ENCODE measurements around the gene COPS8. TPM values are rescaled to one million over a fixed set of nuclear protein-coding genes. Genes with fewer than 3 reads are reported as not detected.

COPS8 gene
- total RNA-seq, 2 donors from 2014 or later: 27.4 to 27.8 TPM

DNA sequence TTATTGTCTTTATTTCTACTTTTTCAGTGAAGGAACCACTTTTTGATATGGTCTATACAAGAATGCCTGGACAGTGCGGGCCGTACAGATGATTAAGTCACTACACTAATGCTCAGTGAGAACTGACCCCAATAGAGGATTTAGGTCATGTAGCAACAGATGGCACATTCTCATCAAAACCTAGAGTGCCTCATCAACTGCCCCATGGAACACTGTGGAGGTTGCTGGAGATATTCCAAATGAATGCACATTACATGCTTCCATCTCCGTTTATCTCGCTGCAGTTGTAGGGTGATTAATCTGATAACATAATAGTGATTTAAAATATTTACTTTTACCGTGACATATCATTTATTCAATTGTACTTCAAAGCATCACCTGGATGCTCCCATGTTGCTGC lies 41.8 kb upstream of the COPS8 start:
- no peak for DNase-seq
- Histone ChIP-seq H3K4me3 (no peak overlapping the region), H3K9me3 (no peaks in the 10 kb centered on the region), H3K27me3 (no peaks in the 10 kb centered on the region), H3K4me1 (no peaks in the 10 kb centered on the region), H3K36me3 (replicated peaks in 1 of 2; ENCODE audit: insufficient read depth in 1 of 2, low read depth in 2 of 2) (no peaks in the 10 kb centered on the region), H3K27ac (no peak overlapping the region)
- ATAC-seq: no peak
- 47 to 49% methylated on average over 5 of the region's 5 CpGs for WGBS, 2 donors
- TF ChIP-seq CTCF (IDR thresholded peaks at IDR 0.05) (no peak), POLR2A (IDR thresholded peaks at IDR 0.05) (no peak)
- intact Hi-C loops (cut with DNase I): no loop called here

DNA sequence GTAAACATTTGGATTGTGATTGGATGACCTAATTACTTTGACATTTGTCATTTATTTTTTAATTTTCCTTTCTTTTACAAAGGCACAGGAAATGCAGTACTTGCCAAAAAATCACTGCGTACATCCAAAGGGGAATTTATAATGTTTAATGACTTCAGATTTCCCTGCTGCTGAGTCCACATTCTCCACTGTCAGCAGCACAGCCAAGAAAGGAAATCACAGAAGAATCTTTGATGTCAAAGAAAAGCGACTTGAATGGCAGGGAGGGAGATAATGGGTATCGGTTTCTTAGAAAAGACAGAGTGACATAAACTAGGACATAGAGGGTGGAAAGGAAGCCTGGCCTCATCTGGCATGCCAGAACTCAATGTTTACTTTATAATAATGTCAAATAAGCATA lies 41.4 kb upstream of the COPS8 start:
- no peak for TF ChIP-seq CTCF (IDR thresholded peaks at IDR 0.05)
- TF ChIP-seq POLR2A (IDR thresholded peaks at IDR 0.05): no peak
- no peak for DNase-seq
- Histone ChIP-seq H3K4me3 (no peak overlapping the region), H3K36me3 (replicated peaks in 1 of 2; ENCODE audit: insufficient read depth in 1 of 2, low read depth in 2 of 2) (no peaks in the 10 kb centered on the region), H3K27me3 (no peaks in the 10 kb centered on the region), H3K9me3 (no peaks in the 10 kb centered on the region), H3K4me1 (no peaks in the 10 kb centered on the region), H3K27ac (no peak overlapping the region)
- WGBS, 2 donors: 34 to 37% methylated on average over 3 of the region's 3 CpGs
- ATAC-seq: no peak
- intact Hi-C loops (cut with DNase I): no loop called here

GRCh38 chr2:237045449-237045848 lies 40.2 kb upstream of the COPS8 start:
- TF ChIP-seq CTCF (IDR thresholded peaks at IDR 0.05) (no peak), POLR2A (IDR thresholded peaks at IDR 0.05) (no peak)
- DNase-seq (no peak), ATAC-seq (no peak)
- H3K4me3 ChIP-seq: no peak overlapping the region
- H3K4me1 ChIP-seq: no peaks in the 10 kb centered on the region
- no peak overlapping the region for H3K27ac ChIP-seq
- H3K9me3 ChIP-seq: no peaks in the 10 kb centered on the region
- 79% methylated on average over 4 of the region's 4 CpGs for WGBS, 2 donors
- H3K36me3 ChIP-seq (replicated peaks in 1 of 2; ENCODE audit: insufficient read depth in 1 of 2, low read depth in 2 of 2): no peaks in the 10 kb centered on the region
- intact Hi-C loops (cut with DNase I): no loop called here
- H3K27me3 ChIP-seq: no peaks in the 10 kb centered on the region

DNA sequence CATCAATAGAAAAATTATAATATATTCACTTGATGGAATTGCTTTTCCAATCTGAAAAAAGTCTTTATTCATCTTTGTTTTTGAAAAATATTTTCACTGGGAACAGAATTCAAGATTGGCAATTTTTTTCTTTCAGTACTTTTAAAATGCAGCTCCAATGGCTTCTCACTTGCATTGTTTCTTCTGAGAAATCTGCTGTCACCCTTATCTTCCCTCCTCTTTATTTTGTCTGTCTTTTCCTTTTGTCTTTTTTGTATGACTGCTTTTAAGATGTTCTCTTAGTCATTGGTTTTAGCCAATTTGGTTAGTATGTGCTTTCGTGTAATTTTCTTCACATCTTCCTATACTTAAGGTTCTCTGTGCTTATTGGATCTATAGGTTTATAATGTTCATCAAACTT lies 37.1 kb upstream of the COPS8 start:
- no peaks in the 10 kb centered on the region for H3K36me3 ChIP-seq (replicated peaks in 1 of 2; ENCODE audit: insufficient read depth in 1 of 2, low read depth in 2 of 2)
- no peak for ATAC-seq

More for the DNA sequence above, 37.1 kb upstream of the COPS8 start:
- no peak for DNase-seq
- H3K27me3 ChIP-seq: no peaks in the 10 kb centered on the region
- H3K4me1 ChIP-seq: no peaks in the 10 kb centered on the region
- WGBS, 2 donors: 95 to 100% methylated on average over 1 of the region's 1 CpG
- H3K4me3 ChIP-seq: no peak overlapping the region
- TF ChIP-seq POLR2A (IDR thresholded peaks at IDR 0.05): no peak
- no peak for TF ChIP-seq CTCF (IDR thresholded peaks at IDR 0.05)
- intact Hi-C loops (cut with DNase I): no loop called here
- no peak overlapping the region for H3K27ac ChIP-seq
- H3K9me3 ChIP-seq: no peaks in the 10 kb centered on the region

Measured in body of pancreas (tissue), 4 donors.